CD4-positive, alpha-beta T cell treated with Interleukin-21 for 1 hour (primary cell): ENCODE measurements around the gene MICAL3.
"Not testable (repeated sequence)": the region's sequence is repeated elsewhere in the genome, so short reads cannot be mapped to it uniquely, and the experiment has no call there.

Experiments
- DNase-seq: peaks from one replicate; pipeline ENCODE4 v3.0.0-alpha.2; 2020

The MICAL3 gene, protein sequence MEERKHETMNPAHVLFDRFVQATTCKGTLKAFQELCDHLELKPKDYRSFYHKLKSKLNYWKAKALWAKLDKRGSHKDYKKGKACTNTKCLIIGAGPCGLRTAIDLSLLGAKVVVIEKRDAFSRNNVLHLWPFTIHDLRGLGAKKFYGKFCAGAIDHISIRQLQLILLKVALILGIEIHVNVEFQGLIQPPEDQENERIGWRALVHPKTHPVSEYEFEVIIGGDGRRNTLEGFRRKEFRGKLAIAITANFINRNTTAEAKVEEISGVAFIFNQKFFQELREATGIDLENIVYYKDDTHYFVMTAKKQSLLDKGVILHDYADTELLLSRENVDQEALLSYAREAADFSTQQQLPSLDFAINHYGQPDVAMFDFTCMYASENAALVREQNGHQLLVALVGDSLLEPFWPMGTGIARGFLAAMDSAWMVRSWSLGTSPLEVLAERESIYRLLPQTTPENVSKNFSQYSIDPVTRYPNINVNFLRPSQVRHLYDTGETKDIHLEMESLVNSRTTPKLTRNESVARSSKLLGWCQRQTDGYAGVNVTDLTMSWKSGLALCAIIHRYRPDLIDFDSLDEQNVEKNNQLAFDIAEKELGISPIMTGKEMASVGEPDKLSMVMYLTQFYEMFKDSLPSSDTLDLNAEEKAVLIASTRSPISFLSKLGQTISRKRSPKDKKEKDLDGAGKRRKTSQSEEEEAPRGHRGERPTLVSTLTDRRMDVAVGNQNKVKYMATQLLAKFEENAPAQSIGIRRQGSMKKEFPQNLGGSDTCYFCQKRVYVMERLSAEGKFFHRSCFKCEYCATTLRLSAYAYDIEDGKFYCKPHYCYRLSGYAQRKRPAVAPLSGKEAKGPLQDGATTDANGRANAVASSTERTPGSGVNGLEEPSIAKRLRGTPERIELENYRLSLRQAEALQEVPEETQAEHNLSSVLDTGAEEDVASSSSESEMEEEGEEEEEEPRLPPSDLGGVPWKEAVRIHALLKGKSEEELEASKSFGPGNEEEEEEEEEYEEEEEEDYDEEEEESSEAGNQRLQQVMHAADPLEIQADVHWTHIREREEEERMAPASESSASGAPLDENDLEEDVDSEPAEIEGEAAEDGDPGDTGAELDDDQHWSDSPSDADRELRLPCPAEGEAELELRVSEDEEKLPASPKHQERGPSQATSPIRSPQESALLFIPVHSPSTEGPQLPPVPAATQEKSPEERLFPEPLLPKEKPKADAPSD (N-terminal part only)

DNA sequence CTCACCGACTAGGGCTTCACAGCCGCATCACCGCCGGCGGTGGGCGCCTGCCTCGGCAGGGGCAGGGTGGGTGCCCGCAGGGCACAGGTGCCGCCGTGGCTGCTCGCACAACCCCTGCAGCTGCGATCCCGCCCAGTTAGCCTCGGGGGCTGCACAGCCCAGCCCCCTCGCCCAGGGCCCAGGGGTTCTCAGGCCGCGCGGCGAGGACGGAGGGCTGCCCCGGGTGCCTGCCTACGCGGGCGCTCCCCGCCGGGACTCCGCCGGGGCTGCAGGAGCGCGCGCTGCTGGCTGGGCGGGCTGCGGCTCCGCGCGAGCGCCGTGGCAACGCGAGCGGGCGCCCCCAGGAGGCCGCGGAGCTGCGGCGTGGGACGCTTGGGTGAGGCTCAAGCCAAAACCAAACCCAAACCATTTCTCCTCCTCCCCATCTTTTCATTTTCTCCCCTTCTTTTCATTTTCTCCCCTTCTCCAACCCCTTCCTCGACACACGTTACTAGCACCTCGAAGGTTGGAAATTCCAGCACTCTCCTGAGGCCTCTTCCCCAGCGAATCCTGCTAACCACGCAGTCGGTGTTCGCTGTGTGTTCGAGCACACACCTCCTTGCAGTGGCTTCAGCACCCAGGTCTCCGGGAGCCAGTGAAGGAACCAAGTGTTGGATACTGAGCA lies at the start of gene MICAL3:
Gene MICAL3, minus strand, starts transcription at position 286 of the 664 bp plus-strand sequence. CDS start 117,749 bp downstream, outside the sequence.
- DNase-seq: peak; percentile 58

- not testable (repeated sequence) for DNase-seq
Measured at GRCh38 chr22:18073927-18074326, 49.6 kb upstream of the MICAL3 start.

DNA sequence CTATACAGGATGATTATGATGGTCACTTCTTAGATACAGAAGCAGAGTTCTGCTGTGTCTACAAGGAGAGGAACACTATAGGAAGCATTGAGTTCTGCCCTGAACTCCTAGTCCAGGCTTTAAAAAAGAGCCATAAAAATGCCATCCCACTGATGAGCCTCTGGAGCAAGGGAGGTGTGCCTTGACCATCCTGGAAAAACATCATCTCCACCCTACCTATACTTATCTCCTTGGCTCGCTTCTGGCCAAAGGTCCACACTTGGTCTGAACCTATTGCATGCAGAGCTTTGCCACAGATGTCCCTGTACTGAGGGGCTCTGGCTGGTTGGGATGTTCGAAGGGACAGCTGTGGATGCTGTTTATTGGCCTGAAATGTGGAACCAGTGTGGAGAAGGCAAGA lies 49.1 kb upstream of the MICAL3 start:
- no peak for DNase-seq

GRCh38 chr22:18071968-18072310 lies 47.6 kb upstream of the MICAL3 start:
- no peak for DNase-seq

GRCh38 chr22:18071307-18071967 lies 47.1 kb upstream of the MICAL3 start:
- not testable (repeated sequence) for DNase-seq

DNA sequence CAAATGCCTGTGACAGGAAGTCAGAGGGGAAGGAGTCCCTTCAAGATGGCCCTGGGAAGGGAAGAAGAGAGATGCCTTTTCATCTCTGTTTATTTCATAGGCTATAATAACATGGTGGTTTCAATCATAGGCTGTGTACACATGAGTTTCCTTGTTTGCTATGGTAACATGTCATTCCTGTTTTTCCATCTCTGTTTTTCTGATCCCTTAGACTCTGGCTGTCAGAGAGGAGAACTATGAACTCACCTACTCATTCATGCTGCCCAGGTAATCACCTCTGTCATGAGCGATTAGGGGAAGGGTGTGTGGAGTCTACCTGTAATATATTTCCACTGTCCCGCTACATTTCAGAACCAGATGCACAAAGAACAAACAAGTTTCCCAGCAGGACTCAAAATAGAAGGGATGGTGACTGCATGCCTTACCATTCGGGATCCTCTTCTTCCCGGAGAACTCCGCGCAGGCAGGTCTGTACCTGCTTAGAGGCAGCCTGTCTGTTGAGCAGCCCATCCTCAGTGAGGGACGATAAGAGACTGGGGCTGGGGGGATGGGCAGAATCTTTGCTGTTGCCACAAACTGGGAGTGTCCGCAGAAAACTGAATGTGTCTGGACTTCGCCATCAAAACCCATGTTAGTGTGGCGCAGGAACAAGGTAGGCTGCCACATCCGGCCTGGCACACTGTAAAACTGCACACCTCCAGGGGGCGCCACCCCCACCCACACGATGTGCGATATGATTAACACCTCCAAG lies 46.4 kb upstream of the MICAL3 start:
- DNase-seq: no peak

- DNase-seq: no peak
Measured at GRCh38 chr22:18070041-18070440, 45.7 kb upstream of the MICAL3 start.

GRCh38 chr22:18069041-18069440 lies 44.7 kb upstream of the MICAL3 start:
- no peak for DNase-seq

DNA sequence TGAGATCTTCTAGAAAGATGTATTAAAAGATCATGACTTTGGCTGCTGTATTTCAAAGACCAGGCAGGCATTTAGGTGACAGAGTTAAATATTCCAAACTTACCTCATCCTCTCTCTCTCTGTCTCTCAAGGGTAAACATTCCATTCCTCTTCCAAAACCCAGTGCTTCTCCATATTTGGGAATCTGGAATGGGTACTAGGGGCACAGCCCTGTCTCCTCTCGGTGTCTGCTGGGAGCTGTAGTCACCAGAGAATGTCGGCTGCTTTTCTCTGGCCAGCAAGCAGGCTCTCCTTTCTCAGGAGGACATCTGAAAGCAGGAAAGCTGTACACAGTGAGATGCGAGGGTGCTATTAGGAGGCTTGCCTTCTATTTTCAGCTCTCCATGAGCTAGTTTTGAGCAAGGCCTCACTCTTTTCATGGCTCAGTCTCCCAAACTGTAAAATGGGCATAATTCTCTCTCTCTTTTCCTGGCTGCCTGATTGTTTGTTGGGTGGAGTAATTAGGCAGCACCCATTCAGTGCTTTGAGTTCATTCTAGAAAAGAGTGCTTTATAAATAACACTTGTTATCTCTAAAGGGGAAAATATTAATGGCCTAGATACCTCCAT lies 44.1 kb upstream of the MICAL3 start:
- DNase-seq: no peak

- DNase-seq: no peak
Measured at GRCh38 chr22:18067548-18068341, 43.4 kb upstream of the MICAL3 start.

GRCh38 chr22:18067121-18067520 lies 42.8 kb upstream of the MICAL3 start:
- no peak for DNase-seq

- DNase-seq: no peak
Measured at GRCh38 chr22:18066181-18066859, 42.0 kb upstream of the MICAL3 start.

DNA sequence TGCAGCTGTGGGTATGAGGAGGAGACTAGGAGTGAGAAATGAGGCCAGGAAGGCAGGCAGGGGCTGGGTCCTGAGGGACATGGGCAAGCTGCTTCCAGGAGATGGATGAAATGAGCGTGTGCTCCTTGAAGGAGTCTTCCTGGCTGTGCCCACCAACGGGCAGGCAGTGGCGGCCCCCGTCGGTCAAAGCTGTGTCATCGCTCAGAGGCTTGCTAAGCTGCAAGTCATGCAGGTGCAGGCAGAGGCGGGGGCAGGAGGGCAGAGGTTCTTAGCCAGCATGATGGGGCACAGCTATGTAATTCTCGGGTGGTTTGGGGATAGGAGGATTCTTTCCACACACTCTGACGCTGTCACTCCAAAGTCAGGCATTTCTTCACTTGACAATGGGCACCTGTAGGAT lies 40.9 kb upstream of the MICAL3 start:
- DNase-seq: no peak

GRCh38 chr22:18064636-18065035 lies 40.3 kb upstream of the MICAL3 start:
- DNase-seq: no peak

- not testable (repeated sequence) for DNase-seq
Measured at GRCh38 chr22:18063715-18064114, 39.4 kb upstream of the MICAL3 start.

- no peak for DNase-seq
Measured at GRCh38 chr22:18063306-18063705, 38.9 kb upstream of the MICAL3 start.

DNA sequence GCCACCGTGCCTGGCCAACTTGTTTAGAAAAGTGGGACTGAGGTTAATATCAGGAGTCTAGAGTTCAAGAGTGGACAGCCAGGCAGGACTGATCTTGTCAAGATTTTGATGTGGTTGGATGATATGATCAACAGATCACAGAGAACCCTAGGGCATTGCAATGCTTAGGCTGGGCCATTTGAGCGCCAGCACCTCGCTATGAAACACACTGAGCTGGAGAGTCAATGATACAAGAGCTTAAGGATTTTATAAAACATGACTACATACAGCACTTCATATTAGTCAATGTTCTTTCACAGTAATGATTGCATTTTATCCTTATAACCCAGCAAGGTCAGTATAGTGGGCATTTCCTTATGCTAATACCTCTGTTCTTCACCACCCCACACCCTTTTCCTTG lies 38.1 kb upstream of the MICAL3 start:
- no peak for DNase-seq

- DNase-seq: no peak
Measured at GRCh38 chr22:18060646-18061620, 36.6 kb upstream of the MICAL3 start.
